Neural cell (in vitro differentiated cells): ENCODE results near the gene HTATSF1. TPM values are rescaled to one million over a fixed set of nuclear protein-coding genes. Genes with fewer than 3 reads are reported as not detected.

Experiments
- H2AFZ ChIP-seq: fragments of 200-600, 300-800 bp; sonication (generic), shearing (Covaris generic); 2 replicates; pipeline ENCODE4 v1.6.0; 2014; ENCODE audit warnings: low read depth, mild to moderate bottlenecking, antibody characterized with exemption, low read length, moderate library complexity
- H3F3A ChIP-seq: fragments of 200-600 bp; shearing (Covaris generic); 2 replicates; pipeline ENCODE4 v1.6.1; 2016; ENCODE audit warnings: mild to moderate bottlenecking, moderate library complexity, mixed read lengths, antibody characterized with exemption, low read length; ENCODE audit not compliant: insufficient read depth, poor library complexity, severe bottlenecking
- H3K27ac ChIP-seq: fragments of 200-600, 300-800 bp; sonication (generic), shearing (Covaris generic); 2 replicates; pipeline ENCODE4 v1.5.1; 2014; ENCODE audit warnings: mild to moderate bottlenecking, low read length, moderate library complexity
- H3K27me3 ChIP-seq: fragments of 300-800, 200-600 bp; sonication (generic), shearing (Covaris generic); 2 replicates; pipeline ENCODE4 v1.6.0; 2014; ENCODE audit warnings: mild to moderate bottlenecking, low read depth, low read length, moderate library complexity; ENCODE audit not compliant: insufficient read depth
- H3K36me3 ChIP-seq: fragments of 300-800, 200-600 bp; sonication (generic), shearing (Covaris generic); 2 replicates; pipeline ENCODE4 v1.5.1; 2014; ENCODE audit warnings: mild to moderate bottlenecking, antibody characterized with exemption, low read length, moderate library complexity; ENCODE audit not compliant: insufficient read depth
- H3K4me2 ChIP-seq: fragments of 300-800, 200-600 bp; sonication (generic), shearing (Covaris generic); 2 replicates; pipeline ENCODE4 v1.6.0; 2014; ENCODE audit warnings: mild to moderate bottlenecking, low read length
- H3K4me3 ChIP-seq: fragments of 300-800, 200-600 bp; sonication (generic), shearing (Covaris generic); 2 replicates; pipeline ENCODE4 v1.5.1; 2014; ENCODE audit warnings: mild to moderate bottlenecking, low read length, moderate library complexity
- H3K79me2 ChIP-seq: fragments of 200-600 bp; shearing (Covaris generic); replicated peaks from 2 replicates; pipeline ENCODE4 v1.6.0; 2014; ENCODE audit warnings: mild to moderate bottlenecking, low read length, moderate library complexity; ENCODE audit not compliant: insufficient read depth
- H3K9ac ChIP-seq: fragments of 300-800, 200-600 bp; sonication (generic), shearing (Covaris generic); 2 replicates; pipeline ENCODE4 v1.6.1; 2016; ENCODE audit warnings: mild to moderate bottlenecking, low read length, mixed read lengths
- H3K9me2 ChIP-seq: fragments of 200-600 bp; shearing (Covaris generic); 2 replicates; pipeline ENCODE4 v1.6.1; 2016; ENCODE audit warnings: mild to moderate bottlenecking, low read length, mixed read lengths; ENCODE audit not compliant: insufficient read depth
- H3K9me3 ChIP-seq: fragments of 200-600, 300-800 bp; sonication (generic), shearing (Covaris generic); 2 replicates; pipeline ENCODE4 v1.6.1; 2016; ENCODE audit warnings: mild to moderate bottlenecking, mixed run types, low read length, moderate library complexity, mixed read lengths
- H4K20me1 ChIP-seq: fragments of 200-600 bp; shearing (Covaris generic); 2 replicates; pipeline ENCODE4 v1.6.1; 2016; ENCODE audit warnings: mild to moderate bottlenecking, mixed run types; ENCODE audit not compliant: insufficient read depth
- EP300 ChIP-seq: fragments of 450-650 bp; conservative IDR thresholded peaks from 2 replicates; pipeline ENCODE4 v1.6.1; 2014; ENCODE audit warnings: antibody characterized with exemption, mild to moderate bottlenecking, moderate library complexity; ENCODE audit not compliant: poor library complexity, severe bottlenecking
- EZH2 ChIP-seq: fragments of 200-600, 300-800 bp; shearing (Covaris generic), sonication (generic); IDR thresholded peaks from 2 replicates; pipeline ENCODE4 v1.6.1; 2014; ENCODE audit warnings: antibody characterized with exemption, low read length, borderline replicate concordance, mild to moderate bottlenecking; ENCODE audit not compliant: insufficient read depth, poor library complexity, severe bottlenecking
- MXI1 ChIP-seq: fragments of 450-650 bp; conservative IDR thresholded peaks from 2 replicates; pipeline ENCODE4 v1.6.1; 2014; ENCODE audit warnings: antibody characterized with exemption, mild to moderate bottlenecking; ENCODE audit not compliant: poor library complexity, severe bottlenecking
- POLR2AphosphoS5 ChIP-seq: IDR thresholded peaks from 2 replicates; pipeline ENCODE4 v1.6.1; 2012
- RAD21 ChIP-seq: fragments of 450-650 bp; conservative IDR thresholded peaks from 2 replicates; pipeline ENCODE4 v1.6.1; 2014; ENCODE audit warnings: antibody characterized with exemption, mild to moderate bottlenecking, moderate library complexity
- REST ChIP-seq: IDR thresholded peaks from 2 replicates; pipeline ENCODE4 v1.6.1; 2012; ENCODE audit warnings: borderline replicate concordance
- SMC3 ChIP-seq: fragments of 450-650 bp; conservative IDR thresholded peaks from 2 replicates; pipeline ENCODE4 v1.6.1; 2014; ENCODE audit warnings: antibody characterized with exemption, mild to moderate bottlenecking, moderate library complexity; ENCODE audit not compliant: poor library complexity
- TAF1 ChIP-seq: IDR thresholded peaks from 2 replicates; pipeline ENCODE4 v1.6.1; 2012; ENCODE audit warnings: low read depth
- polyA plus RNA-seq: library from polyadenylated mRNA; depleted of rRNA; stranded (reverse); fragments of >200 nt; gene quantifications from 2 replicates; pipeline ENCODE4 v1.2.3, GENCODE V29; 2014
- TF ChIP-seq, protein P1 (sequence below): fragments of 450-650 bp; IDR thresholded peaks from 2 replicates; pipeline ENCODE4 v1.5.1; 2014; ENCODE audit warnings: antibody characterized with exemption, mild to moderate bottlenecking, moderate library complexity; ENCODE audit not compliant: poor library complexity, severe bottlenecking

Gene HTATSF1
- polyA plus RNA-seq, 1 donor from 2014 or later = 137 TPM

GRCh38 chrX:136453114-136453513 lies 44.3 kb upstream of the HTATSF1 start:
- H4K20me1 ChIP-seq = no peaks in the 10 kb centered on the region
- H3K4me3 ChIP-seq = no peak overlapping the region
- H3K4me2 ChIP-seq = no peak overlapping the region
- no peaks in the 10 kb centered on the region for H3F3A ChIP-seq
- no peaks in the 10 kb centered on the region for H3K27me3 ChIP-seq
- H3K36me3 ChIP-seq = no peaks in the 10 kb centered on the region
- no peaks in the 10 kb centered on the region for H3K9me2 ChIP-seq
- H2AFZ ChIP-seq = no peak overlapping the region
- no peaks in the 10 kb centered on the region for H3K79me2 ChIP-seq
- H3K9me3 ChIP-seq = no peaks in the 10 kb centered on the region
- TF ChIP-seq RAD21 = no peak
- no peak for TF ChIP-seq EP300
- no peak for TF ChIP-seq REST
- TF ChIP-seq, protein P1, sequence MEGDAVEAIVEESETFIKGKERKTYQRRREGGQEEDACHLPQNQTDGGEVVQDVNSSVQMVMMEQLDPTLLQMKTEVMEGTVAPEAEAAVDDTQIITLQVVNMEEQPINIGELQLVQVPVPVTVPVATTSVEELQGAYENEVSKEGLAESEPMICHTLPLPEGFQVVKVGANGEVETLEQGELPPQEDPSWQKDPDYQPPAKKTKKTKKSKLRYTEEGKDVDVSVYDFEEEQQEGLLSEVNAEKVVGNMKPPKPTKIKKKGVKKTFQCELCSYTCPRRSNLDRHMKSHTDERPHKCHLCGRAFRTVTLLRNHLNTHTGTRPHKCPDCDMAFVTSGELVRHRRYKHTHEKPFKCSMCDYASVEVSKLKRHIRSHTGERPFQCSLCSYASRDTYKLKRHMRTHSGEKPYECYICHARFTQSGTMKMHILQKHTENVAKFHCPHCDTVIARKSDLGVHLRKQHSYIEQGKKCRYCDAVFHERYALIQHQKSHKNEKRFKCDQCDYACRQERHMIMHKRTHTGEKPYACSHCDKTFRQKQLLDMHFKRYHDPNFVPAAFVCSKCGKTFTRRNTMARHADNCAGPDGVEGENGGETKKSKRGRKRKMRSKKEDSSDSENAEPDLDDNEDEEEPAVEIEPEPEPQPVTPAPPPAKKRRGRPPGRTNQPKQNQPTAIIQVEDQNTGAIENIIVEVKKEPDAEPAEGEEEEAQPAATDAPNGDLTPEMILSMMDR = no peak
- no peak for TF ChIP-seq MXI1
- no peak for TF ChIP-seq SMC3
- no peak for TF ChIP-seq TAF1
- no peak for TF ChIP-seq POLR2AphosphoS5
- TF ChIP-seq EZH2 = no peak
- H3K27ac ChIP-seq = no peak overlapping the region
- no peak overlapping the region for H3K9ac ChIP-seq

GRCh38 chrX:136453771-136454170 lies 43.6 kb upstream of the HTATSF1 start:
- H3K4me2 ChIP-seq = no peak overlapping the region
- H3K36me3 ChIP-seq = no peaks in the 10 kb centered on the region
- no peak overlapping the region for H3K9ac ChIP-seq
- no peaks in the 10 kb centered on the region for H4K20me1 ChIP-seq
- H3K27ac ChIP-seq = no peak overlapping the region
- no peaks in the 10 kb centered on the region for H3F3A ChIP-seq
- no peaks in the 10 kb centered on the region for H3K9me2 ChIP-seq
- no peaks in the 10 kb centered on the region for H3K27me3 ChIP-seq
- no peaks in the 10 kb centered on the region for H3K79me2 ChIP-seq
- TF ChIP-seq REST = no peak
- TF ChIP-seq, protein P1 = no peak
- no peak for TF ChIP-seq TAF1
- TF ChIP-seq SMC3 = no peak
- no peak for TF ChIP-seq RAD21
- no peak for TF ChIP-seq EZH2
- TF ChIP-seq MXI1 = no peak
- no peak for TF ChIP-seq EP300
- no peak for TF ChIP-seq POLR2AphosphoS5
- H3K9me3 ChIP-seq = no peaks in the 10 kb centered on the region
- no peak overlapping the region for H2AFZ ChIP-seq
- no peak overlapping the region for H3K4me3 ChIP-seq
